Measurements from ENCODE around the gene TP53RK. TPM values are rescaled to one million over a fixed set of nuclear protein-coding genes. Genes with fewer than 3 reads are reported as not detected.
A peak's percentile ranks its signal among the peaks of the same experiment; 100 is the strongest.

TP53RK gene
- total RNA-seq, 4 donors from 2014 or later = 20.2 to 49.6 (median 36.1) TPM

GRCh38 chr20:46724343-46724959 lies 35.2 kb upstream of the TP53RK start:
- Histone ChIP-seq H3K9me3 (no peaks in the 10 kb centered on the region), H3K36me3 (peaks cover 0 to 7% of the 10 kb centered on the region in 2 donors), H3K4me1 (peaks cover 7 to 18% of the 10 kb centered on the region in 2 donors), H3K27ac (no peak overlapping the region), H3K27me3 (no peaks in the 10 kb centered on the region), H3K4me3 (replicated peaks in 1 of 3) (no peak overlapping the region)
- intact Hi-C loops (cut with DNase I) = no loop called here
- no peak for DNase-seq
- TF ChIP-seq CTCF (IDR thresholded peaks at IDR 0.05) (no peak), POLR2A (IDR thresholded peaks at IDR 0.05) (no peak)
- 43 to 45% methylated on average over 1 of the region's 1 CpG for WGBS, 2 donors

- 95 to 96% methylated on average over 1 of the region's 1 CpG for WGBS, 2 donors
- no peak for TF ChIP-seq POLR2A (IDR thresholded peaks at IDR 0.05)
- TF ChIP-seq CTCF (IDR thresholded peaks at IDR 0.05) = no peak
- no peak for DNase-seq
- Histone ChIP-seq H3K27me3 (no peaks in the 10 kb centered on the region), H3K36me3 (peaks cover 0 to 7% of the 10 kb centered on the region in 2 donors), H3K9me3 (no peaks in the 10 kb centered on the region), H3K27ac (no peak overlapping the region), H3K4me1 (peaks cover 13 to 31% of the 10 kb centered on the region in 2 donors), H3K4me3 (replicated peaks in 1 of 3) (no peak overlapping the region)
- intact Hi-C loops (cut with DNase I) = no loop called here
Observed at GRCh38 chr20:46723039-46723438, 33.8 kb upstream of the TP53RK start.

- DNase-seq = no peak
- no peaks in the 10 kb centered on the region for H3K27me3 ChIP-seq
- no peak overlapping the region for H3K4me3 ChIP-seq (replicated peaks in 1 of 3)
- 95 to 100% methylated on average over 2 of the region's 2 CpGs for WGBS, 2 donors
- intact Hi-C loops (cut with DNase I) = no loop called here
- no peak for TF ChIP-seq CTCF (IDR thresholded peaks at IDR 0.05)
- no peak for TF ChIP-seq POLR2A (IDR thresholded peaks at IDR 0.05)
- H3K27ac ChIP-seq = no peak overlapping the region
- peaks cover 16 to 37% of the 10 kb centered on the region in 2 donors for H3K4me1 ChIP-seq
- peaks cover 0 to 7% of the 10 kb centered on the region in 2 donors for H3K36me3 ChIP-seq
- no peaks in the 10 kb centered on the region for H3K9me3 ChIP-seq
Observed at GRCh38 chr20:46722450-46722849, 33.2 kb upstream of the TP53RK start.

- no peak for DNase-seq
- intact Hi-C loops (cut with DNase I) = no loop called here
- Histone ChIP-seq H3K27me3 (no peaks in the 10 kb centered on the region), H3K4me1 (peaks cover 16 to 37% of the 10 kb centered on the region in 2 donors), H3K4me3 (replicated peaks in 1 of 3) (no peak overlapping the region), H3K9me3 (no peaks in the 10 kb centered on the region), H3K27ac (no peak overlapping the region), H3K36me3 (peaks cover 0 to 7% of the 10 kb centered on the region in 2 donors)
- WGBS, 2 donors = 92 to 100% methylated on average over 1 of the region's 1 CpG
- TF ChIP-seq POLR2A (IDR thresholded peaks at IDR 0.05) (no peak), CTCF (IDR thresholded peaks at IDR 0.05) (no peak)
Observed at GRCh38 chr20:46721476-46721875, 32.2 kb upstream of the TP53RK start.

GRCh38 chr20:46720776-46721425 lies 31.7 kb upstream of the TP53RK start:
- TF ChIP-seq POLR2A (IDR thresholded peaks at IDR 0.05) (no peak), CTCF (IDR thresholded peaks at IDR 0.05) (no peak)
- intact Hi-C loops (cut with DNase I) = no loop called here
- peak overlapping the region in 2 of 3 donors; percentile 10 to 82 for H3K27ac ChIP-seq
- H3K9me3 ChIP-seq = no peaks in the 10 kb centered on the region
- H3K4me3 ChIP-seq (replicated peaks in 1 of 3) = no peak overlapping the region
- peaks cover 0 to 4% of the 10 kb centered on the region in 2 donors for H3K36me3 ChIP-seq
- no peak for DNase-seq
- H3K4me1 ChIP-seq = peaks cover 16 to 37% of the 10 kb centered on the region in 2 donors
- no peaks in the 10 kb centered on the region for H3K27me3 ChIP-seq
